ENCODE results near the gene ITGA8.
"Not testable (repeated sequence)": the region's sequence is repeated elsewhere in the genome, so short reads cannot be mapped to it uniquely, and the experiment has no call there.

ITGA8 gene

GRCh38 chr10:15486404-15486803, 233.3 kb downstream of the ITGA8 start:
- DNase-seq = no peak

GRCh38 chr10:15485684-15486316, 233.9 kb downstream of the ITGA8 start:
- no peak for DNase-seq

DNA sequence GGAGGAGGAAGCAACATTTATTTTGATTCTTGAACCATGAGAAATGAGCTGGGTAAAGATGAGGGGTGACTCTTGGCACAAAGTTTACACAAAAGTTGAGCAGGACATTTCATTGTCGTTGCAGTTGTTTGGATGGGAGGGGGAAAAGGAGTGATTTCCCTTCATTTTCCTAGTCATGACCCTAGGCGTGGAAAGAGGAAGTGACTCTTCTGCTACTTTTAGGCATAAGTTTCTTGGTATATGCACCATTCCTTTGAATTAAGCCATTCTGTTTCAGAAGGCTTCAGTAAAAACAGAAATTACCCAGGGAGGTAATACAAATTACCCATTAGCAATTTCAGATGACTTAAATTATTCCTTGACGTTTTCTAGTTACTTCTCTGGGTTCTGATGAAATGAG, 234.7 kb downstream of the ITGA8 start:
- no peak for DNase-seq

DNA sequence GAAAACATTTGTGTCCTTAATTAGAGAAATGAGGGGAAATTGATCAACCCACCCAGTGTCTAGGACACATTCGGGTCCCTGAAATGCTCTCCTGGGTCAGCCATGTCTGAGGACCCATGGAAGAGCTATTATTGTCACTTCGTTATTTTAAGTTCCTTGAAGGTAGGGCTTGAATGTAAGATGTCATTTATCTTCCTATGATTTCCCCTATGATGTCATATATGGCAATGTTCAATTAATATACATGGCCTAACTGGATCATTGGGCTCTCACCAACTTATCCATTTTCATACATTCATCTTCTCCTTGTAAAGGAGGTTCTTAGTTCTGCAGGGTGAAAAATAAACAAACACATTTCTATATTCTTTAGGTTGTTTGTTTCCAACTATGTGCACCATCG, 235.6 kb downstream of the ITGA8 start:
- DNase-seq = no peak

DNA sequence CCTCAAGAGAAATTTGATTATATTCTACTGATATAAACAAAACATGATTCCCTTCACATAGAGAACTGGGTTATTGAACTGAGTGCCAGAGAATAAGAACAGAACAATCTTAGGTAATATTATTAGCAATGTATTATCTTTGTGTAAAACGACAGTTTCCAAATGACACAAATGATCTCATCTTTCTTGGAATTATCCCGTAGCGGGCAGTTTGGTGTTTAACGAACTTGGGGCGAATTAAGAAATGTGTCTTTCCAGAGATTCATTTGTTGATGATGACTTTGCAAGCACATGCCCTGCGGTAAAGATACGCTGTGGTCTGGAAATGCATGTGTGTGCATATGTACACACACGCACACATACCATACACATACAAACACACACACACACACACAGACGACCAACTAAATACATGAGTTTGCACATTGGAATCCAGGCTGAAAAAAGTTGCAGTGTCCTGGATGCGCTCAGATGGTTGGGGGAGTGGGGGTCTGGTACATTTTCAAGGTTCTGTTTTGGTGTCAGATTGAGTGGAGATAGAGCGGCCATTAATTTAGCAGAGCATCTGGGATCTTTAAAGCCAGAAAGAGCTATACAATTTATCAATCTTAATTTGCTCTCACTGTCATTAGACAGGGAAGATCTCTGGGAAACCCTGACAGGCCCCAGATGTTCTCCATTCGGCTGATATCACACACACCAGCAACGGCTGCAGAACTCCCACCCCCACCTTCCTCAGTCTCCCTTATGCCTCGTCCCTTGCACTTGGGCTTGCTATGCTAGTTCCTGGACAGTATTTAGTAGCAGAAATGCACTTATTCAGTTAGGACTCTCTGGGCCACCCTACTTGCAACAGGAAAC, 236.3 kb downstream of the ITGA8 start:
- no peak for DNase-seq

- no peak for DNase-seq
Measured at GRCh38 chr10:15482156-15482555, 237.6 kb downstream of the ITGA8 start.

DNA sequence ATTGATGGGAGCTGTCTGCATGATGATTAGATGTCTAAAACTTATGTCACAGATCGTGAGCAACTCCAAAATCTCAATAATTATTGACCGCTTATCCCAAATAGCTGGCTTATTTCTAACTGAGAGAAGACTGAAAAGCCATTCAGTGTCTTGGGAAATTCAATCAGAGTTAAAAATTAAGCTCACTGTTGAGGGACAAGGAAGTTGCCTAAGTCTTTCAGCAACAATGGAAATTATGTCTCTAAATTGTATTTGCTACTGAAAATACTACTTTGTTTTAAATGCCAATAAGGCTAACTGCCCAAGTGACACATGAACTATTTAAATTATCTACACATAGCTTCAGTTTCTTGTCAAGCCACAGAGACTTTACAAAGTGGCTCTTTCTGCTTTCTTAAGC, 240.8 kb downstream of the ITGA8 start:
- no peak for DNase-seq

DNA sequence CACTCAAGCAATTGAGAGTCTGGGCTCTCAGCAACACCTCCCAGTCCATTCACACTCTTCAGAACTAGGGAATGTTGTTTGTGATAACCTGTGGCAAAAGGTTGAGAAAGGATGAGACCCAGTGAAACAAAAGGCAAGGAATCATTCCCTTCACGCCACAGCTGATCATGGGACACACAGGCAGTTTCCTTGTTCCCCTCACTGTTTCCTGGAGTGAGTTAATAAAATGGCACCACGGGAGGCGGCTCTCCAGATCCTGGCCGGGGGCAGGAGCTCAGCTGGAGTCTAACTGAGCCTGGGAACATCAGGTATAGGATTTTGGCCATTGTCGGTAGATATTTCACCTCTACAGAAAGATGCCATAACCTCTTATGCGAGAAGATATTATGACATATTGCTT, 241.3 kb downstream of the ITGA8 start:
- no peak for DNase-seq

DNA sequence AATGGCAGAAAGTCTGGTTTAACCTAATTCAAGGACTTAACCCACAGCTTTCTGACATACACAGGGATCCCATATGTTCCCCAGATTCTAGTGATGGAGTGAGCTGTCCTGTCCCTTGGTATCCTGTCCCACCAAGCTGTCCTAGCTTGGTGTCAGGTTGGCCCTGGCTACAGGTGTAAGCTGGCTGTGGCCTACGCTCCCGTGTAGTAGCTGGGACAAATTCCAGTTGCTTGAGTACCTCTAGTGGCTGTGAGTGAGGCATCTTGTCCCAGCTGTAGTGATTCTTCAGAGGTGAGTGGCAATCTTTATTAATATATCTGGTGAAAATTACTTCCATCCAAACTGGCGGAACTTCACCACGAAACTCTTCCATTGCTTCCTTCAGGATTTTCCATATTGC, 243.4 kb downstream of the ITGA8 start:
- DNase-seq = no peak

- DNase-seq = not testable (repeated sequence)
Measured at GRCh38 chr10:15475439-15475838, 244.3 kb downstream of the ITGA8 start.

DNA sequence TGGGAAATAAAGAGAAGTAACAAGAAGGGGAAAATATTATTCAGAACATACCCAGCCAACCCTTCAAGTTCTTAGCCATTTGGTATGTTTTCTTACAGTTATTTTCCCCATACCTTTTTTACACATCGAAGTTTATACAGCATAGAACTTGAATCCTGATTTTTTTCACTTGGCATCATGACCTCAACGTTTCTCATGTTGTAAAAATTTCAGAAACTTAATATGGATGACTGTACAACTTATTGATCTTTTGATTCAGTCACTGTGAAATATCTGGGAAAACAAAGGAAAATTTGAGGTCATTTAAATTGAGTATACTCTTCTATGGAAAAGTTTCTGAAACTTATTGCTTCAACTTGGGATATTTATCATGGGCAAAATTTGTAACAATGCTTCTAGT, 245.1 kb downstream of the ITGA8 start:
- no peak for DNase-seq

GRCh38 chr10:15473396-15473767, 246.3 kb downstream of the ITGA8 start:
- no peak for DNase-seq

GRCh38 chr10:15472431-15473395, 247.0 kb downstream of the ITGA8 start:
- no peak for DNase-seq

- no peak for DNase-seq
Measured at GRCh38 chr10:15472008-15472407, 247.7 kb downstream of the ITGA8 start.

- DNase-seq = no peak
Measured at GRCh38 chr10:15469111-15469510, 250.6 kb downstream of the ITGA8 start.

GRCh38 chr10:15464381-15464780, 255.3 kb downstream of the ITGA8 start:
- DNase-seq = no peak
